Measurements from ENCODE around the gene SAA1.
"Not testable (repeated sequence)": the region's sequence is repeated elsewhere in the genome, so short reads cannot be mapped to it uniquely, and the experiment has no call there.

SAA1 gene

DNA sequence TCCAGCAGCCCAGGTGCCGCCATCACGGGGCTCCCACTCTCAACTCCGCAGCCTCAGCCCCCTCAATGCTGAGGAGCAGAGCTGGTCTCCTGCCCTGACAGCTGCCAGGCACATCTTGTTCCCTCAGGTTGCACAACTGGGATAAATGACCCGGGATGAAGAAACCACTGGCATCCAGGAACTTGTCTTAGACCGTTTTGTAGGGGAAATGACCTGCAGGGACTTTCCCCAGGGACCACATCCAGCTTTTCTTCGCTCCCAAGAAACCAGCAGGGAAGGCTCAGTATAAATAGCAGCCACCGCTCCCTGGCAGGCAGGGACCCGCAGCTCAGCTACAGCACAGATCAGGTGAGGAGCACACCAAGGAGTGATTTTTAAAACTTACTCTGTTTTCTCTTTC is at the start of gene SAA1:
SAA1 (plus strand) TSS at position 316 of the 400 bp plus-strand sequence. CDS start 624 bp downstream, outside the sequence.
- no peak for DNase-seq

DNA sequence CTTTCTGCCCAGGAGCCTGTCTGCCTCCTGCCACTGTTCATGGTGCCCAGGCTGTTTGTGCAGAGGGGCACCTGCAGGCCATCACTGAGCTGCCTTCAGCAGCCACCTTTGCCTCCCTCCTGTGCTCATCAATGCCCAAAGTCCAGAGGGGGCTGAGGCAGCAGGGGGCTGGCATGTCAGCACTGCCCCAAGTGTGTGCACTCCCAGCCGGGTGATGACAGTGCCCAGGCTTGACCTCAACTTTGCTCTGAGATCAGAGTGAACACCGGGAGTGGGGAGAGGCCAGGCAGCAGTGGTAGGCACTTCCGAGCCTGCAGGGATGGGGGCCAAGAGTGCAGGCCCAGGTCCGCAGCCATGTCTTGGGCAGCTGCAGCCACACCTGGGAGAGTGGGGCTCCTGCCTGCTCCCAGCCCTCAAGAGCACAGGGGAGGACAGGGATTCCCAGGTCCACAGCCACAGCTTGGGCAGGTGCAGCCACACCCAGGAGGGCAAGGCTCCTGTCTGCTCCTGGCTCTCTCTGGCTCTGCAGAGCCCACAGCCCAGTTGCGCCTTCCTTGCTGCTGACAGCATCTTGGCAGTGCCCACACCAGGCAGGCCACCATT is 44.7 kb upstream of the SAA1 start:
- no peak for DNase-seq

DNA sequence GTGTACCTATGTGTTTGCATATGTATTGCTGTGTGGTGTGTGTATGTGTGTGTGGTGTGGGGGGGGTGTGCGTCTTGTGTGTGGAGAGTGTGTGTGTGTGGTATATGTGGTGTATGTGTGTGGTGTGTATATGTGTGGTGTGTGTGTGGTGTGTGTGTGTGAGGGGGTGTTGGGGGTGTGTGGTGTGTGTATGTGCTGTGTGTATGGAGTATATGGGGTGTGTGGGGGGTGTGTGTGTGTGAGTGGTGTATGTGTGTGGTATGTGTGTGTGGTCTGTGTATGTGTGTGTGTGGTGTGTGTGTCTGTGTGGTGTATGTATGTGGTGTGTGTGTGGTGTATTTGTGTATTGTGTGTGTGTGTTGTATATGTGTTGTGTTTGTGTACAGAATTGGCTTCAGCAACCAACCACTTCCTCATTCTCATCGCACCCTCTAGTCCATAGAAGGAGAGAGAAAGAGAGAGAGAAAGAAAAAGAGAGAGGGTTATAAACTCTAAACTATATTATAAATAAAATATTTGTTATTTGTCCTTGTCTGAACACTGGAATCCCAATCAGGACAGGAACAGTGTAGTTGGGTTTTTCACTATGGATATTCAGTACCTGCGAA is 43.1 kb upstream of the SAA1 start:
- DNase-seq, result no peak

DNA sequence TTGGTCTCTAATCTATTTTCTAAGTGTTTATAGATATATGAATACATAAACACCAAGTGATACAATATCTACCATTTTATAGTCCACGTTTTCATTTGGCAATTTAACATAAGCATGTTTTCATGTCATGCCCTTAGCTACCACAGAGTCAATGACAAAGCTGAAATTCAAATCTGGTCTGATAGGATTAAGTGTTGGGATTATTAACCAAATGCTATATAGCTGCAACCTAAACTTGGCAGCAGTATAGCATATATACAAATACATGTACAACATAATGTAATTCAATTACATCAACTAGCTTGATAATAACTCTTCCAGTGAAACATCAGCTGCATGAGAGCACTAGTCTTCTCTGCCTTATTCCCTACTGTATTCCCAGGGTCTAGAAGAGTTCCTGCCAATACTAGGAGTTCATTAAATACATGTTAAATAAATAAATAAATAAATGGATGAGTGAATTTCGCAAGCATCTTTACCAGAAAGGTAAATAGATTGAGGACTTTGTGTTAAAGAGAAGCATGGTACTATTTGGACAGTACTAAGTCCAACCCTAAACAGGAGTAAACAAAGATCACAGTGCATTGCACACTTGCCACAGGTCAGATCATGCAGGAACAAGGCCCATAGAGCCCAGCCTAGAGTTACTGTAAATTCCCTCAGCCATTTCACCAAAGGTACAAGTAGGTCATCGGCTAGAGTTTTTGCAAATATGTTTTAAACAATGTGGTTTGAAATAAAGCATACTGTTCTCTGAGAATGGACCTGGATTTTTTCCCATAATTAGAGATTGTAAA is 42.3 kb upstream of the SAA1 start:
- no peak for DNase-seq

DNA sequence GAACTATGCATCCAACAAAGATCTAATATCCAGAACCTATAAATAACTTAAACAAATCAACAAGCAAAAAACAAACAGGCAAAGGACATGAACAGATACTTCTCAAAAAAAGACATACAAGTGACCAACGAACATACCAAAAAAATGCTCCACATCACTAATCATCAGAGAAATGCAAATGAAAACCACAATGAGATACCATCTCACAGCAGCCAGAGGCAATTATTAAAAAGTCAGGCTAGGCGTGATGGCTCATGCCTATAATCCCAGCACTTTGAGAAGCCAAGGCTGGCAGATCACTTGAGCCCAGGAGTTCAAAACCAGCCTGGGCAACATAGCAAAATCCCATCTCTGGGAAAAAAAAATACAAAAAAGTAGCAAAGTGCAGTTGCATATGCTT is 40.2 kb upstream of the SAA1 start:
- DNase-seq, result no peak

DNA sequence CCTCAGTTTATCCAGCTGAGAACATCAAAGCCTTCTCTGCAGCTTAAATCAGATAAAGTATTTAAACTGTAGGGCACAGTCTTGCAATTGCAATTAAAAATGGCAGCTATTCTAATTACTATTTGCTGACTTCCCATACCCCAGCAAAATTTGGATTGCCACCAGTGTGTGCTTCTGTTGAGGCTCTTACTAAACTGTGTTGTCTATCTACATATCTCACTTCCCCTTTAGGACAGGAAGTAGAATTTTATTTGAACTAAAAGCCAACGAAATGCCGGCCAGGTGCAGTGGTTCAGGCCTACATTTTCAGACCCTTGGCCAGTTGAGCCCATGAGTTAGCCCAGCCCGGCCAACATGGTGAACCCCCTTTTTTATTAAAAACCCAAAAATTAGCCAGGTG is 36.6 kb upstream of the SAA1 start:
- no peak for DNase-seq

DNA sequence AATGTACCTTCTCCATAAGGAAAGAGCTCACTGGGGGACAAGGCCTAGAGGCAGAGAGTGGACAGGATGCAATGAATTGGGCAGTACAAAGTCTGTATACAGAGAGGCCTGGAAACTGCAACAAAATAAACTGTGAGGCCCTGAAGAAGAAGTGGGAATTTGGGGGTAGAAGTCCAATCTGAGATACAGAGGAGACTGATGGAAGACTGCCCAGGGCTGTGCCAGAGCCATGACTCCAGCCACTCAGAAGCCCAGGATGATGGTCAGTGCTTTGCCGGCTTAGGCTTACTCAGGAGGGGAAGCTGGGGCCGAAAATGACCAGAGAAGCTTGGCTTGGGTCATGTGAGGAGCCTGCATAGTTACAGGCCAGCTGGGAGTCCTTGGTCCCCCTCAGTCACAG is 35.2 kb upstream of the SAA1 start:
- DNase-seq, result no peak

DNA sequence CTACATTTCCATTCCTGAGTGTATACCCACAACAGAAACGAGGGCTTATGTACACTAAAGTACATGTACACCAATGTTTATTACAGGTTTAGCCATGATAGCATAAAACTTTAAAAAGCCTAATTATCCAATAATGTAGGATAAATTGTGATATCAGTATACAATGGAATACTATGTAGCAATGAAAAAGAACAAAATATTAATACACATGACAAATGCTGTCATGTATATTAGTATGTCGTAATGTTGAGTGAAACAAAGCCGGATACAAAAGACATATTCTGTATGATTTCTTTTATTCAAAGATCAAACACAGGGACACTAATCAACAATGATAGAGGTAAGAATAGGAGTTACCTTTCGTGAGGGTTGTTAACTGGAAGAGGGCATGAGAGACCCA is 32.2 kb upstream of the SAA1 start:
- DNase-seq, result no peak

DNA sequence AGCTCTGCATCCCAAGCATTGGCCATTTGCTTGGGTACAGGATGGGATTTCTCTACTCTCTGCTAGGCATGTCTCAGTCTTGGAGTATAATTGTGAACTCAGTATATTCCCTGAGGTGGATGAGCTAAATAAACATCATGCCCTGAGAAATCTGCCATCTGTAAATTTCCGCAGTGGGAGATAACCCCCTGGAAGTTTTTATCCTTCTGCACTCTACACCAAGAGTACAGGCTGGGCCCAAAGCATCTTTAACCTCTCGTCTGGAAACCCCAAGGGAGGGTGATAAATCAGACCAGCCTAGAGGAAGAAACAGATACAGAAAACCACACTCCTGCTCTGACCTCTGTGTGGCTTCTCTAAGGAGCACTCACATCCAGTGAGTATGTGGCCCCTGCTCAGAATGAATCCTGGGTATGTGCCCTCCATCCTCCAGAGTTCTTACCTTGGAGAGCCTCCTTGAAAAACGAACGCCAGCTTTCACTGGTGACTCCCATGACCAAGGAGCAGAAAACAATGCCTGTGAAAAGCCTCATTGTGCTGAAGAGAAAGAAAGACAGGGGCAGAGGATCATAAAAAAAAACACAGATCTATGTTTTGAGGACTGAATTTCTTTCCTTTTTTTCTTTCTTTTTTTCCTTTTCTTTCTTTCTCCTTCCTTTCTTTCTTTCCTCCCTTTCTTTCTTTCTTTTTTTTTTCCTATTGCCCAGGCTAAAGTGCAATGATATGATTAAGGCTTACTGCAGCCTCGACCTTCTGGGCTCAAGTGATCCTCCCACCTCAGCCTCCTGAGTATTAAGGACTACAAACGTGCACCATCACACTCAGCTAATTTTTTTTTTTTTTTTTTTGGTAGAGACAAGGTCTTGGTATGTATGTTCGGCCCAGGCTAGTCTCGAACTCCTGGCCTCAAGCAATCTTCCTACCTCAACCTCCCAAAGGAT is 30.4 kb upstream of the SAA1 start:
- no peak for DNase-seq

DNA sequence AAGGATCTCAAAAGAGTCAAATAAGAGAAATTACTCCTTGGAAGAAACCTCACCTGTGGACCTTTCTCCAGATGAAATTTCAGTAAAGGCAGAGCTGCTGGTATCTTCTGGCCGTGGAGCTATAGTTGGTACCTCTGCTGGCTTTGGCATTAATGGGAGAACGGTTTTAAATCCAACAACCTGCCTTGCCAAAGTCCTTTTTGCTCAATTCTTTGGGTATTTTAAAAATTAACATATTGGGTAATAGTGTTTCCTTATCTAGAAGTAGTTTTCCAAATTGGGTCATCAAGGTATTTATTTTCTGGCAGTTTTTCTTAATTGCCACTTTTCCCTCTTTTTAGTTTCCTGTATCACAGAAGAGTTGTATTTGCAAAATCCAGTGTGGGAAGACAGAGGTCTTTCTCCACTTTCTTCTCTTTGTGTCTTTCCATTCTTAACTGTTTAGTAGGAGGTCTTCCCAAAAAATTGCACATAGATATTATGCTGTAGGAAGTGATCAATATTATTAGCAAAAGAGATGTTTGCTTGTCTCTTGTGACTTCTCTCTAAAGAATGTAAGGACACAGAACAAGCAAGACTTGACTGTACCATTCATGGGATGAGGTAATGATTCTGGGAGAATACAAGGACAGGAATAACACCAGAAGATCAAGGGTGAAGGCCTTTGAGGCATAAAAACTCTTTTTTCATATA is 29.3 kb upstream of the SAA1 start, which contains the start of gene SAA4:
SAA4 (minus strand) TSS at position 139 of the 693 bp plus-strand sequence. CDS start 876 bp downstream, outside the sequence.
- no peak for DNase-seq

DNA sequence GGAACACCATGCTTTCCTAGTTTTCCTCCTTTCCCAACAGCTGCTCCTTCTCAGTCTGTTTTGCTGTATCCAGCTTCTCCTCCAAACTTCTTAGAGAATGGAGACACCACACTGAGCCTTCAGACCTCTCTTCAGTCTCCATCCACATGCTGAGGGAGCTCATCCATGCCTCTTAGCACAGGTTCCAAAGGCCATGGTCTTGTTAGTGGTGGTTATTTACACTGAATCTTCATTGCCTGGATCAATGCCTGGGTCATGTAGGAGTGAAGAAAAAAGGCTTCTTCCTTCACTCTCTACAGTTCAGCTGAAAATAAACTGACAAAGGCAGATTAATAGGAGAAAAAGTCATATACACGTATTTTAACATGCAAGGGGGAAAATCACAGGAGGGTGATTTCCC is 26.4 kb upstream of the SAA1 start:
- no peak for DNase-seq

DNA sequence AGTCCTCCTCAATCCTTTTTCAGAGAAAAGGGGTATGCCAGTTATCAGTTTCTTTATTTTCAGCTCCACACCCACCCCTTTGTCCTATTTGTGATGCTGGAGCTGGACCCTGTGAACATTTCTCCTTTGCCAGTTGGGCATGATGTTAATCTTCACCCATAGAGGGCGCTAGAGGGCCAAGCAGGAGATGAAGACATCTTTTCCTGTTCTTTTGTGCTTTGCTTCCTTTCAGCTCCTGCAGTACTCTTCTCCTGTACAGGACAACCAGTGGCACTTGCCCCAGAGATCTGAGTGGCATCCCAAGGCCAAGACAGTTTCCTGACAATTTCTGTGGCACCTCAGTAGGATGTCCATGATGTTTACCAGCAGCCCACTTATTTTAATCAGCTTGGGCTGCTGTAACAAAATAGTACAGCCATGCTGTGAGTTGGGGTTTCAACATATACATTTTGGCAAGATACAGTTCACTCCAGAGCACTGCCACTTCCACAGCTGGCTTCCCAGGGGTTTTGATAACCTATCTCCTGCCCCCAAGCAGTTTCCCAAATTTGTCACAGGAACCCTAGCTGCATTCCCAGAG is 22.2 kb upstream of the SAA1 start:
- peak; percentile 25 for DNase-seq

DNA sequence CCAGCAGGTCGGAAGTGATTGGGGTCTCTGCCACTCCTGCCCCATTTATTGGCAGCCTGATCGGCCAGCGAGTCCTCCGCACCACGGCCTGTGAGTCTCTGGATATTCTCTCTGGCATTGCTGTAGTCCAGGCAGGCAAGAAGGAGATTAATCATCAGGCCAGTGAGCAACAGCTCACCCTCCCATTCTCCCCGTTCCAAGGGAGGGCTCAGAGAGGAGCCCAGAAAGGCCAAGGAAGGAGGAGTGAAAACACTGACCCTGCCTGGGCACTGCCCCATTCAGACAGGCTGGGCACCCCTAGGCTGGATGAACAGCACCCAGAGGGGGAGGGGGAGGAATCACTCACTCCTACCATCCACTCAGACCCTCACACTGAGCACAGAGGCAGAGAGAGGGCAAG is 20.7 kb upstream of the SAA1 start:
- DNase-seq, result no peak

DNA sequence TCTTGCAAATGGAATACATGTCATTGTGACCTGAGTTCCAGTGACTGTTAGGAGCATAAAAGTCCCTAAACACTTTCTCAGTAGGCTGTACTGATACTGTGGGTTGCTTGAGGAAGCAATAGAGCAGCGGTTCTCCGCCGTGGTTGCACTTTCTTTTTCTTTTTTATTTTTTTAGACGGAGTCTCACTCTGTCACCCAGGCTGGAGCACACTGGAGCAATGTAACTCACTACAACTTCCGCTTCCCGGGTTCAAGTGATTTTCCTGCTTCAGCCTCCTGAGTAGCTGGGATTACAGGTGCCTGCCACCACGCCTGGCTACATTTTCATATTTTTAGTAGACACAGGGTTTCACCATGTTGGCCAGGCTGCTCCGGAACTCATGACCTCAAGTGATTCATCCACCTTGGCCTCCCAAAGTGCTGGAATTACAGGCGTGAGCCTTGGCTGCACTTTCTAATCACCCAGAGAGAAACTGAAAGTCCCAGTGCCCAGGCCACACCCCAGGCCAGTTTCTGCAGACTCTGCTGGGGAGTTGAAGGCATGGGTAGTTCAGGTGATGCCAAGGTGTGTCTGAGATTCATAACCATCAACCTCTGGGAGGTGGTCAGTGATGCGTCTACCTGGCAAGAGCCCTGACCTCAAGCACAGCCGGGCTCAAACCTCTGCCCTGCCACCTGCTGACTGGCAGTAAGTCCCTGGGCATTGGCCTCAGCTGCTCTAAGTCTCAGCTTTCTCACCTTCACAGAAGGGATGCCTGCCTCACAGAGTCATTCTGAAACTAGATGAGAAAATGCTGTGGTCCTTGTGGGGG is 19.5 kb upstream of the SAA1 start:
- DNase-seq, result not testable (repeated sequence)

DNA sequence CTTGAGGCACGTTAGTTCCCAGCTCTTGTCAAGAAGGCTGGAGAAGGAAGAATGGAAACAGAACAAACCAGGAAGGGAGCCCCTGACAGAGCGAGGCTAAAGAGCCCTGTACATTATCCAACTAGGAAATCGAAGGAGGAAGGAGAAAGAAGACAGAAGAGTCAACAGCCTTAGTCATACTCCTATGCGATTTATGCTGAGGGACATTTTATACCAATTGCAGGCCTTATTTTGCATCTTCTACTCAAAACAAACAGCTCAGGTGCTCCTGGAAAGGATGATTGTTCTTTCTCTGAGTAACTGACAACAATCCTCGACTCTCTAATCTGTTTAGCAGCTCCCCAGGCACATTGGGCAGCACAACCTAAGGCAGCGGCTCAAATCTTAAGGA is 18.9 kb upstream of the SAA1 start:
- DNase-seq, result not testable (repeated sequence)

DNA sequence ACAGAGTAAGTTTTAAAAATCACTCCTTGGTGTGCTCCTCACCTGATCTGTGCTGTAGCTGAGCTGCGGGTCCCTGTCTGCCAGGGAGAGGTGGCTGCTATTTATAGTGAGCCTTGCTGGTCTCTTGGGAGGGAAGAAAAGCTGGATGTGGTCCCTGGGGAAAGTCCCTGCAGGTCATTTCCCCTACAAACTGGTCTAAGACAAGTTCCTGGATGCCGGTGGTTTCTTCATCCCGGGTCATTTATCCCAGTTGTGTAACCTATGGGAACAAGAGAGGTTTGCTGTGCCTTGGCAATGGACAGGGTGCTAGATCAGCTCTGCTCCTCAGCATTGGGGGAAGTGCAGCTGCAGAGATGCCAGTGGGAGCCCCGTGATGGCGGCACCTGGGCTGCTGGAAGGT is 17.5 kb upstream of the SAA1 start, which contains the start of gene SAA2:
SAA2 (minus strand) TSS at position 108 of the 400 bp plus-strand sequence. CDS start 657 bp downstream, outside the sequence.
- no peak for DNase-seq

DNA sequence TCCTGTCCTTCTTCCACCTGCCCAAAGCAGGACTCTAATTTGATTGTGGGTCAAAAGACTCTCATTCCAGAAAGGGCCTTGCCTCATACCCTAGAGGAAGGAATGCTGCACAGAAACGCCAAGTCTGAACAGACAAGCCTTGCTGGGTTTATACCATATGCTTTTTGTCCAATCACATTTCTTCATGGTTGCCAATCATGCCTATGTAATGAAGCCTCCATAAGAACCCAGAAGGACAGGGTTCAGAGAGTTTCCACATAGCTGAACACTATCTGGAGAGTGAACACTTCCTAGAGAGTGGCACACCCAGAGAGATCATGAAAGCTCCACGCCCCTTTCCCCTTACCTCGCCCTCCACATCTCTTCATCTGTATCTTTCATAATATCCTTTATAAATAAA is 12.8 kb upstream of the SAA1 start:
- no peak for DNase-seq

DNA sequence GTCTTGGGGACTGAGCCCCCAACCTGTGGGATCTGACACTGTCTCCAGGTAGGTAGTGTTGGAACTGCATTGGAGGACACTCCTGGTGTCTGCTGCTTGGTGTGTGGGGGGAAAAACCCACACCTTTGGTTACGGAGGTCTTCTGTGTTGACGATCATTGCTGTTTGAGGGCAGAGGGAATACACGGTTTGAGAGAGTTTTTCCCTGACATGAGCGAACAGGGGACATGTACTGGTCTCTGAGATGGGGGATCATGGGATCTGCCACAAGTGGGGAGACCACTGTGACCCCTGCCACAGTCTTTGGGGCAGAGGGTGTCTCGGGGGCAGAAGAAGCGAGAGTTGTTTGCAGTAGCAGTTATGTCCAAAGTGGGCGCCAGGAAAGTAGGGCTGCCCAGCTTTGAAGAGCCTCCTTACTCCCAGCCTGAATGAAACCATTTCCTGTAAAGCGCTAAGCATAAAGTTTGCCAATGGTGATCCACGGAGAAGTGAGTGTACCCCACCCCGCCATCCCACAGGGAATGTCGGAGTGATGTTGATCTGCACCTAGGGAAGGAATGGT is 12.2 kb upstream of the SAA1 start:
- DNase-seq, result no peak

DNA sequence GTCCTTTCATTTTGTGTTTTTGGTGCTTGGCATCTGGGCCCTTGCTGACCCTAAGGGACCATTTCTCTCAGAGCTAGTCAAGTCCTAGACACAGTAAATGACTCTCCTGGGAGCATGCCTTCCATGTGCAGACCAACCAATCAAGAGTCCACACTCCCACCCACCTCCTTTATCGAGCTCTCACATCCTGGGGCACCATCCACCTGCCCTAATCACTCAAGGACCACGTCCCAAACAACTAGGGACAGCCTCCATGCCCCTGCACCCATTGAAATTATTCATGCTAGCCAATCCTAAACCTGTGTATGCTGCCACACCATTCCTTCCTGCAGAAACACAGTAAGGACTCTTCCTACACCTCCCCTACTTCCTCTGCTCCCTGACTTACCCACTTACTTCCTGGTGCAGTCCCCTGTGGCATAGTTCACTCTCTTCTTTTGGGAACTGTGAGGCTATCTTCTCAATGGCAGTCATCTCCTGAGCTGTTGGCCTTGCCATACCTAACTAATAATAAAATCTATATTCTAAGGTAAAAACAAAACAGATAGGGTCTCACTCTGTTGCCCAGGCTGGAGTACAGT is 11.2 kb upstream of the SAA1 start:
- no peak for DNase-seq

DNA sequence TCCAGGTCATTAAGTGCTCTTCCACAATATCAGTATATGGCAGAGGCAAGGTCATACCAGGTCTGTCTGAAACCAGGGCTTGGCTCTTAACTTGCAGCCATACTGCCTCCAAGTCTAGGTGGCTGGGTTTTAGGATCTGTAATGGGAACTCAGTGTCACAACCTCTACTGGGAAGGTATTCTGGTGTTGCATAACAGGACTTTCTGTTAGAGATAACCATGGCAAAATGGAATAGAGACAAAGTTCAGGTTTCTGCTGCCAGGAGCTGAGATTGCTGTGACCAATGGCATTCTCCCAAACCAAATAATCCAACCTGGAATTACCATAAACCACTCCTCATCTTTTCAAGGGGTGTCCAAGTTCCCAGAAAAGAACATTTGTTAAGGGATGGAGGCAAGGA is 6.8 kb upstream of the SAA1 start:
- DNase-seq, result no peak
